GM12878 (cell line): ENCODE results near the gene CRAMP1. TPM values are rescaled to one million over a fixed set of nuclear protein-coding genes. Genes with fewer than 3 reads are reported as not detected.

Source experiments
- ATAC-seq: fragments of 200-7000 bp; cut with Tn5 transposase; 3 replicates; pipeline ENCODE4 v1.9.1; 2020; ENCODE audit warnings: mild to moderate bottlenecking, moderate library complexity
- BruUV-seq: library from RNA; stranded (reverse); fragments of 400-500 nt; replicated peaks from 2 replicates; lab custom pipeline; 2021; lab: Mats Ljungman, UMichigan
- CTCF ChIA-PET: fragments of 300-600 bp; sonication (Branson Sonifier 250); formaldehyde crosslinking; extraction: SDS; loops from one replicate; lab custom pipeline; 2021; ENCODE audit warnings: inconsistent platforms; lab: Yijun Ruan, JAX
- POLR2A ChIA-PET: fragments of 350-600 bp; formaldehyde crosslinking; extraction: SDS; loops from one replicate; lab custom pipeline; 2021; ENCODE audit warnings: inconsistent platforms; lab: Charles Lee
- RAD21 ChIA-PET: fragments of 300-600 bp; sonication (Branson Sonifier 250); formaldehyde crosslinking; loops from one replicate; lab custom pipeline; 2023; ENCODE audit warnings: antibody characterized with exemption; ENCODE audit not compliant: unreplicated experiment; lab: Charles Lee
- SMC1A ChIA-PET: fragments of 300-600 bp; sonication (Branson Sonifier 250); formaldehyde crosslinking; loops from one replicate; lab custom pipeline; 2023; ENCODE audit not compliant: unreplicated experiment, uncharacterized antibody; lab: Charles Lee
- DNase-seq: peaks from one replicate; pipeline ENCODE4 v3.0.0-alpha.2; 2011; ENCODE audit warnings: low read depth, low spot score
- FAIRE-seq: peaks from 3 replicates; lab custom pipeline; 2011; peaks lifted over from hg19 to GRCh38; lab: Jason Lieb, UNC
- H2AFZ ChIP-seq: 2 replicates; pipeline ENCODE4 v1.6.0; 2011; ENCODE audit warnings: low read depth, low read length, control low read depth; ENCODE audit not compliant: control insufficient read depth
- H3K27ac ChIP-seq: 2 replicates; pipeline ENCODE4 v1.5.1; 2011; ENCODE audit warnings: control low read depth; ENCODE audit not compliant: control insufficient read depth, insufficient read depth
- H3K27me3 ChIP-seq, 2 experiments: replicated peaks in 1 of 2; 2 replicates each; pipeline versions ENCODE4 v1.6.0 to v1.6.1; 2011; ENCODE audit warnings: low read length in 1 of 2; ENCODE audit not compliant: control insufficient read depth in 2 of 2, insufficient read depth in 2 of 2
- H3K36me3 ChIP-seq, 2 experiments: 2 replicates each; pipeline ENCODE4 v1.5.1; 2011; ENCODE audit warnings: low read length in 1 of 2; ENCODE audit not compliant: control insufficient read depth in 2 of 2, insufficient read depth in 2 of 2
- H3K4me1 ChIP-seq: 2 replicates; pipeline ENCODE4 v1.6.1; 2011; ENCODE audit warnings: mild to moderate bottlenecking, low read length, moderate library complexity, mixed read lengths; ENCODE audit not compliant: control insufficient read depth, insufficient read depth
- H3K4me2 ChIP-seq: 2 replicates; pipeline ENCODE4 v1.6.0; 2011; ENCODE audit warnings: control low read depth; ENCODE audit not compliant: control insufficient read depth, insufficient read depth
- H3K4me3 ChIP-seq: fragments of 200-600 bp; sonication (generic); 2 replicates; pipeline ENCODE4 v1.5.1; 2016
- H3K79me2 ChIP-seq: 2 replicates; pipeline ENCODE4 v1.6.0; 2011; ENCODE audit warnings: low read length; ENCODE audit not compliant: control insufficient read depth, insufficient read depth
- H3K9ac ChIP-seq: 2 replicates; pipeline ENCODE4 v1.8.0; 2011; ENCODE audit warnings: low read length, control low read depth, mixed read lengths; ENCODE audit not compliant: control insufficient read depth, insufficient read depth
- H3K9me3 ChIP-seq: replicated peaks from 3 replicates; pipeline ENCODE4 v1.5.1; 2011; ENCODE audit warnings: mild to moderate bottlenecking, low read length; ENCODE audit not compliant: control insufficient read depth, insufficient read depth
- H4K20me1 ChIP-seq: 2 replicates; pipeline ENCODE4 v1.6.0; 2011; ENCODE audit not compliant: control insufficient read depth, insufficient read depth
- FOXM1 ChIP-seq: IDR thresholded peaks from 2 replicates; pipeline ENCODE4 v1.6.1; 2012; ENCODE audit warnings: low read depth, mild to moderate bottlenecking, inconsistent platforms, low read length, moderate library complexity
- LARP7 ChIP-seq: fragments of 450-650 bp; IDR thresholded peaks from 2 replicates; pipeline ENCODE4 v1.6.1; 2017; ENCODE audit warnings: mild to moderate bottlenecking
- MYC ChIP-seq: IDR thresholded peaks from 2 replicates; pipeline ENCODE4 v1.6.1; 2011; ENCODE audit warnings: mild to moderate bottlenecking, low read length, moderate library complexity, inconsistent platforms; ENCODE audit not compliant: insufficient read depth, insufficient replicate concordance, insufficient read length, severe bottlenecking
- NFYB ChIP-seq: IDR thresholded peaks from 2 replicates; pipeline ENCODE4 v1.6.1; 2011; ENCODE audit warnings: low read depth, mild to moderate bottlenecking, low read length, improper control_type of control experiment, moderate library complexity; ENCODE audit not compliant: insufficient read depth
- RAD21 ChIP-seq: IDR thresholded peaks from 2 replicates; pipeline ENCODE4 v1.6.1; 2011; ENCODE audit warnings: mild to moderate bottlenecking, low read depth, low read length, moderate library complexity; ENCODE audit not compliant: insufficient read depth
- SIN3A ChIP-seq: IDR thresholded peaks from 2 replicates; pipeline ENCODE4 v1.6.1; 2012; ENCODE audit warnings: low read depth, low read length, improper control_type of control experiment
- SRF ChIP-seq, 2 experiments: IDR thresholded peaks; 2 replicates each; pipeline ENCODE4 v1.6.1; 2011; ENCODE audit warnings: low read depth in 2 of 2, low read length in 2 of 2, mild to moderate bottlenecking in 1 of 2, moderate library complexity in 1 of 2
- TCF7 ChIP-seq: IDR thresholded peaks from 2 replicates; pipeline ENCODE4 v1.6.1; 2014; ENCODE audit warnings: antibody characterized with exemption, borderline replicate concordance
- WRNIP1 ChIP-seq: IDR thresholded peaks from 2 replicates; pipeline ENCODE4 v1.6.1; 2011; ENCODE audit warnings: low read depth, low read length, improper control_type of control experiment, borderline replicate concordance
- WGBS: methylation state at CpG from one replicate; pipeline ENCODE4 v1.1.6; 2016; ENCODE audit warnings: low lambda C conversion rate; ENCODE audit not compliant: insufficient replicate concordance, insufficient coverage; ENCODE audit errors: missing lambda C conversion rate; 5-methylcytosine and 5-hydroxymethylcytosine counted together
- in situ Hi-C: fragments of 300-500 bp; cut with MboI; formaldehyde crosslinking; loops from 9 replicates; pipeline ENCODE4 v1.14.3; 2018; ENCODE audit warnings: mixed read lengths
- intact Hi-C: fragments of 100-400 bp; cut with micrococcal nuclease; formaldehyde crosslinking; loops from one replicate; pipeline ENCODE4 v1.14.2; 2022; ENCODE audit not compliant: unreplicated experiment
- polyA plus RNA-seq, 11 experiments: library from polyadenylated mRNA; depleted of rRNA in 4 of 11; unstranded in 6 of 11; stranded (reverse) in 5 of 11; fragments of >200 nt; fragmentation: Nextera tagmentation in 4 of 11; fragmentation: Illumina TruSeq in 1 of 11; extraction: Ambion mirVana in 4 of 11; extraction: Trizol in 1 of 11; gene quantifications; 1 replicate in 1 of 11; 2 replicates in 10 of 11; pipeline versions ENCODE4 v1.2.1 to v1.2.3, GENCODE V29; 2011 to 2016; ENCODE audit warnings: inconsistent platforms in 2 of 11, missing spikeins in 2 of 11, low read depth in 1 of 11
- total RNA-seq, 4 experiments: library from RNA; depleted of rRNA in 3 of 4; stranded (reverse); fragments of >200 nt in 3 of 4; fragmentation: Illumina TruSeq in 1 of 4; extraction: Trizol in 1 of 4; gene quantifications; 2 replicates each; pipeline versions ENCODE4 v1.2.1 to v1.2.3, GENCODE V29; 2013 to 2021
- TF ChIP-seq, protein P1 (sequence below): fragments of 450-650 bp; IDR thresholded peaks from 2 replicates; pipeline ENCODE4 v1.6.1; 2017; ENCODE audit warnings: low read depth, mild to moderate bottlenecking, moderate library complexity
- TF ChIP-seq, protein P2 (sequence below): fragments of 450-650 bp; IDR thresholded peaks from 2 replicates; pipeline ENCODE4 v1.6.1; 2018; ENCODE audit warnings: borderline replicate concordance, mild to moderate bottlenecking; ENCODE audit not compliant: partially characterized antibody
- TF ChIP-seq, protein P3 (sequence below): IDR thresholded peaks from 2 replicates; pipeline ENCODE4 v1.6.1; 2011; ENCODE audit warnings: borderline replicate concordance, low read depth, mild to moderate bottlenecking, moderate library complexity, low read length; ENCODE audit not compliant: insufficient read depth, poor library complexity, severe bottlenecking
- TF ChIP-seq, protein P4 (sequence below): IDR thresholded peaks from 2 replicates; pipeline ENCODE4 v1.6.1; 2012; ENCODE audit warnings: mild to moderate bottlenecking, low read depth, low read length

Gene CRAMP1
- total and polyA plus RNA-seq, 10 of the 15 experiments (the other 5 are each of a cell fraction or from before 2014, with no cell fraction given) = 0.37 to 9.8 (median 3.9) TPM

DNA sequence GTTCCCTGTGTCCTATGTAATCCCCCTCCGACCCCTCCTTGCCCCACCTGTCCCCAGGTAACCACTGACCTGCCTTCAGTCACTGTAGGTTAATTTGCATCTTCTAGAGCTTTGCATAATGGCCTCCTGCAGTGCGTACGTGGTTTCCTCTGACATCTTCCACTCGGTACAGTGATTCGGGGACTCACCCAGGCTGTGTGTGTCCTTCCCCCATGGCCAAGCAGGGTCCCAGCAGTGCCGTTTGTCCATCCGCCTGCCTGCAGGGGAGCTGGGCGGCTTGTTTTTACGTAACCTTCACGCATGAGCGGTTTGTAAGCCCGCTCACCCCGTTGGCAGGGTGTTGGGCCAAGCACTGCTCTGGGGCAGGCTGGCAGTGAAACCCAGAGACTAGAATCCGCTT, 101.8 kb downstream of the CRAMP1 start:
- Histone ChIP-seq H3K27ac (peak overlapping the region; percentile 88), H3K4me2 (peak overlapping the region; percentile 99), H3K4me1 (peaks cover 37% of the 10 kb centered on the region), H3K4me3 (peak overlapping the region; percentile 68), H3K36me3 (no peaks in the 10 kb centered on the region; a peak in 2 of 4 replicates), H4K20me1 (no peaks in the 10 kb centered on the region), H3K9me3 (no peaks in the 10 kb centered on the region), H3K79me2 (peaks cover 44% of the 10 kb centered on the region), H3K9ac (peak overlapping the region; percentile 73), H2AFZ (peak overlapping the region; percentile 73), H3K27me3 (no peaks in the 10 kb centered on the region)
- DNase-seq (peak; percentile 39), FAIRE-seq (peak; percentile 78), ATAC-seq (peak; percentile 93)
- intact Hi-C loops (no loop called here), in situ Hi-C loops (loop anchor here (5.0 kb wide), 1 partner anchor 58 kb away; the partner anchor contains the start of genes EME2, MRPS34 and NME3)
- POLR2A ChIA-PET = interaction anchor here (1.0 kb wide), 1 partner anchor 11 kb away, joined by 4 read pairs; no protein-coding TSS in a partner anchor
- RAD21 ChIA-PET = no interaction called here
- 2% methylated on average over 14 of the region's 14 CpGs for WGBS
- no TSS peak for BruUV-seq
- SMC1A ChIA-PET = no interaction called here
- CTCF ChIA-PET = no interaction called here
- TF ChIP-seq, protein P1, sequence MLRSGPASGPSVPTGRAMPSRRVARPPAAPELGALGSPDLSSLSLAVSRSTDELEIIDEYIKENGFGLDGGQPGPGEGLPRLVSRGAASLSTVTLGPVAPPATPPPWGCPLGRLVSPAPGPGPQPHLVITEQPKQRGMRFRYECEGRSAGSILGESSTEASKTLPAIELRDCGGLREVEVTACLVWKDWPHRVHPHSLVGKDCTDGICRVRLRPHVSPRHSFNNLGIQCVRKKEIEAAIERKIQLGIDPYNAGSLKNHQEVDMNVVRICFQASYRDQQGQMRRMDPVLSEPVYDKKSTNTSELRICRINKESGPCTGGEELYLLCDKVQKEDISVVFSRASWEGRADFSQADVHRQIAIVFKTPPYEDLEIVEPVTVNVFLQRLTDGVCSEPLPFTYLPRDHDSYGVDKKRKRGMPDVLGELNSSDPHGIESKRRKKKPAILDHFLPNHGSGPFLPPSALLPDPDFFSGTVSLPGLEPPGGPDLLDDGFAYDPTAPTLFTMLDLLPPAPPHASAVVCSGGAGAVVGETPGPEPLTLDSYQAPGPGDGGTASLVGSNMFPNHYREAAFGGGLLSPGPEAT = 0 out of 2 replicates have a peak, but pooled peaks have one; percentile 20
- TF ChIP-seq, protein P2, sequence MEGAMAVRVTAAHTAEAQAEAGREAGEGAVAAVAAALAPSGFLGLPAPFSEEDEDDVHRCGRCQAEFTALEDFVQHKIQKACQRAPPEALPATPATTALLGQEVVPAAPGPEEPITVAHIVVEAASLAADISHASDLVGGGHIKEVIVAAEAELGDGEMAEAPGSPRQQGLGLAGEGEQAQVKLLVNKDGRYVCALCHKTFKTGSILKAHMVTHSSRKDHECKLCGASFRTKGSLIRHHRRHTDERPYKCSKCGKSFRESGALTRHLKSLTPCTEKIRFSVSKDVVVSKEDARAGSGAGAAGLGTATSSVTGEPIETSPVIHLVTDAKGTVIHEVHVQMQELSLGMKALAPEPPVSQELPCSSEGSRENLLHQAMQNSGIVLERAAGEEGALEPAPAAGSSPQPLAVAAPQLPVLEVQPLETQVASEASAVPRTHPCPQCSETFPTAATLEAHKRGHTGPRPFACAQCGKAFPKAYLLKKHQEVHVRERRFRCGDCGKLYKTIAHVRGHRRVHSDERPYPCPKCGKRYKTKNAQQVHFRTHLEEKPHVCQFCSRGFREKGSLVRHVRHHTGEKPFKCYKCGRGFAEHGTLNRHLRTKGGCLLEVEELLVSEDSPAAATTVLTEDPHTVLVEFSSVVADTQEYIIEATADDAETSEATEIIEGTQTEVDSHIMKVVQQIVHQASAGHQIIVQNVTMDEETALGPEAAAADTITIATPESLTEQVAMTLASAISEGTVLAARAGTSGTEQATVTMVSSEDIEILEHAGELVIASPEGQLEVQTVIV = no peak
- TF ChIP-seq, protein P3, sequence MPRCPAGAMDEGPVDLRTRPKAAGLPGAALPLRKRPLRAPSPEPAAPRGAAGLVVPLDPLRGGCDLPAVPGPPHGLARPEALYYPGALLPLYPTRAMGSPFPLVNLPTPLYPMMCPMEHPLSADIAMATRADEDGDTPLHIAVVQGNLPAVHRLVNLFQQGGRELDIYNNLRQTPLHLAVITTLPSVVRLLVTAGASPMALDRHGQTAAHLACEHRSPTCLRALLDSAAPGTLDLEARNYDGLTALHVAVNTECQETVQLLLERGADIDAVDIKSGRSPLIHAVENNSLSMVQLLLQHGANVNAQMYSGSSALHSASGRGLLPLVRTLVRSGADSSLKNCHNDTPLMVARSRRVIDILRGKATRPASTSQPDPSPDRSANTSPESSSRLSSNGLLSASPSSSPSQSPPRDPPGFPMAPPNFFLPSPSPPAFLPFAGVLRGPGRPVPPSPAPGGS = no peak
- TF ChIP-seq WRNIP1 (no peak), LARP7 (no peak), RAD21 (no peak), TCF7 (no peak), NFYB (no peak), SRF (IDR thresholded peaks at IDR 0.05; ENCODE audit: low read depth in 2 of 2, low read length in 2 of 2) (no peak), FOXM1 (no peak), MYC (no peak), SIN3A (no peak)
- TF ChIP-seq, protein P4, sequence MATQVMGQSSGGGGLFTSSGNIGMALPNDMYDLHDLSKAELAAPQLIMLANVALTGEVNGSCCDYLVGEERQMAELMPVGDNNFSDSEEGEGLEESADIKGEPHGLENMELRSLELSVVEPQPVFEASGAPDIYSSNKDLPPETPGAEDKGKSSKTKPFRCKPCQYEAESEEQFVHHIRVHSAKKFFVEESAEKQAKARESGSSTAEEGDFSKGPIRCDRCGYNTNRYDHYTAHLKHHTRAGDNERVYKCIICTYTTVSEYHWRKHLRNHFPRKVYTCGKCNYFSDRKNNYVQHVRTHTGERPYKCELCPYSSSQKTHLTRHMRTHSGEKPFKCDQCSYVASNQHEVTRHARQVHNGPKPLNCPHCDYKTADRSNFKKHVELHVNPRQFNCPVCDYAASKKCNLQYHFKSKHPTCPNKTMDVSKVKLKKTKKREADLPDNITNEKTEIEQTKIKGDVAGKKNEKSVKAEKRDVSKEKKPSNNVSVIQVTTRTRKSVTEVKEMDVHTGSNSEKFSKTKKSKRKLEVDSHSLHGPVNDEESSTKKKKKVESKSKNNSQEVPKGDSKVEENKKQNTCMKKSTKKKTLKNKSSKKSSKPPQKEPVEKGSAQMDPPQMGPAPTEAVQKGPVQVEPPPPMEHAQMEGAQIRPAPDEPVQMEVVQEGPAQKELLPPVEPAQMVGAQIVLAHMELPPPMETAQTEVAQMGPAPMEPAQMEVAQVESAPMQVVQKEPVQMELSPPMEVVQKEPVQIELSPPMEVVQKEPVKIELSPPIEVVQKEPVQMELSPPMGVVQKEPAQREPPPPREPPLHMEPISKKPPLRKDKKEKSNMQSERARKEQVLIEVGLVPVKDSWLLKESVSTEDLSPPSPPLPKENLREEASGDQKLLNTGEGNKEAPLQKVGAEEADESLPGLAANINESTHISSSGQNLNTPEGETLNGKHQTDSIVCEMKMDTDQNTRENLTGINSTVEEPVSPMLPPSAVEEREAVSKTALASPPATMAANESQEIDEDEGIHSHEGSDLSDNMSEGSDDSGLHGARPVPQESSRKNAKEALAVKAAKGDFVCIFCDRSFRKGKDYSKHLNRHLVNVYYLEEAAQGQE = no peak
